ENCODE measurements around the gene SDCCAG8.

SDCCAG8 gene

GRCh38 chr1:243510928-243511327, 255.1 kb downstream of the SDCCAG8 start:
- DNase-seq, result no peak

- DNase-seq, result no peak
These were observed 258.1 kb downstream of the SDCCAG8 start for GRCh38 chr1:243513726-243514491.

- no peak for DNase-seq
These were observed 259.1 kb downstream of the SDCCAG8 start for GRCh38 chr1:243514927-243515326.

GRCh38 chr1:243520831-243521230, 265.0 kb downstream of the SDCCAG8 start:
- no peak for DNase-seq

- DNase-seq, result no peak
These were observed 267.9 kb downstream of the SDCCAG8 start for GRCh38 chr1:243523766-243524165.

GRCh38 chr1:243525085-243525487, 269.2 kb downstream of the SDCCAG8 start:
- no peak for DNase-seq

GRCh38 chr1:243526180-243526579, 270.3 kb downstream of the SDCCAG8 start:
- DNase-seq, result no peak

- no peak for DNase-seq
These were observed 272.7 kb downstream of the SDCCAG8 start for GRCh38 chr1:243528459-243529121.

GRCh38 chr1:243529512-243529911, 273.7 kb downstream of the SDCCAG8 start:
- DNase-seq, result no peak

- DNase-seq, result no peak
These were observed 279.2 kb downstream of the SDCCAG8 start for GRCh38 chr1:243535014-243535413.

- DNase-seq, result no peak
These were observed 283.8 kb downstream of the SDCCAG8 start for GRCh38 chr1:243539636-243540035.

GRCh38 chr1:243542739-243543415, 287.0 kb downstream of the SDCCAG8 start:
- DNase-seq, result no peak

GRCh38 chr1:243543501-243543900, 287.7 kb downstream of the SDCCAG8 start:
- DNase-seq, result no peak

GRCh38 chr1:243546457-243546856, 290.6 kb downstream of the SDCCAG8 start:
- no peak for DNase-seq

- no peak for DNase-seq
These were observed 292.1 kb downstream of the SDCCAG8 start for GRCh38 chr1:243547891-243548290.

- DNase-seq, result no peak
These were observed 292.7 kb downstream of the SDCCAG8 start for GRCh38 chr1:243548516-243548915.

GRCh38 chr1:243549108-243549507, 293.3 kb downstream of the SDCCAG8 start:
- no peak for DNase-seq
